ENCODE results near the gene ACADL.

The ACADL gene

GRCh38 chr2:210224941-210225672, at the start of gene ACADL:
ACADL (minus strand) TSS chr2:210225447; CDS start chr2:210225263, 184 bp downstream.
- DNase-seq (ENCODE audit: low read depth) = no peak

GRCh38 chr2:210271300-210271699, 46.1 kb upstream of the ACADL start:
- no peak for DNase-seq (ENCODE audit: low read depth)

GRCh38 chr2:210269148-210269547, 43.9 kb upstream of the ACADL start:
- no peak for DNase-seq (ENCODE audit: low read depth)

- no peak for DNase-seq (ENCODE audit: low read depth)
Observed at GRCh38 chr2:210268281-210268680, 43.0 kb upstream of the ACADL start.

- no peak for DNase-seq (ENCODE audit: low read depth)
Observed at GRCh38 chr2:210267698-210268097, 42.5 kb upstream of the ACADL start.

- DNase-seq (ENCODE audit: low read depth) = no peak
Observed at GRCh38 chr2:210264282-210264681, 39.0 kb upstream of the ACADL start.

- no peak for DNase-seq (ENCODE audit: low read depth)
Observed at GRCh38 chr2:210263841-210264240, 38.6 kb upstream of the ACADL start.

- DNase-seq (ENCODE audit: low read depth) = no peak
Observed at GRCh38 chr2:210262036-210262435, 36.8 kb upstream of the ACADL start.

GRCh38 chr2:210259687-210260086, 34.4 kb upstream of the ACADL start:
- no peak for DNase-seq (ENCODE audit: low read depth)

GRCh38 chr2:210252699-210253606, 27.7 kb upstream of the ACADL start:
- no peak for DNase-seq (ENCODE audit: low read depth)

GRCh38 chr2:210250622-210251021, 25.4 kb upstream of the ACADL start:
- no peak for DNase-seq (ENCODE audit: low read depth)

- DNase-seq (ENCODE audit: low read depth) = no peak
Observed at GRCh38 chr2:210233487-210233886, 8.2 kb upstream of the ACADL start.

- DNase-seq (ENCODE audit: low read depth) = no peak
Observed at GRCh38 chr2:210230984-210231383, 5.7 kb upstream of the ACADL start.

- no peak for DNase-seq (ENCODE audit: low read depth)
Observed at GRCh38 chr2:210230518-210230917, 5.3 kb upstream of the ACADL start.

- no peak for DNase-seq (ENCODE audit: low read depth)
Observed at GRCh38 chr2:210228586-210228985, 3.3 kb upstream of the ACADL start.

GRCh38 chr2:210227290-210228088, 2.2 kb upstream of the ACADL start:
- no peak for DNase-seq (ENCODE audit: low read depth)

GRCh38 chr2:210226223-210226622, 976 bp upstream of the ACADL start:
- DNase-seq (ENCODE audit: low read depth) = no peak

GRCh38 chr2:210224591-210224940, 681 bp downstream of the ACADL start:
- DNase-seq (ENCODE audit: low read depth) = no peak

GRCh38 chr2:210215120-210215519, 10.1 kb downstream of the ACADL start:
- no peak for DNase-seq (ENCODE audit: low read depth)

GRCh38 chr2:210210185-210210584, 15.1 kb downstream of the ACADL start:
- DNase-seq (ENCODE audit: low read depth) = no peak

- DNase-seq (ENCODE audit: low read depth) = no peak
Observed at GRCh38 chr2:210207929-210208328, 17.3 kb downstream of the ACADL start.

GRCh38 chr2:210203558-210203957, 21.7 kb downstream of the ACADL start:
- no peak for DNase-seq (ENCODE audit: low read depth)

GRCh38 chr2:210203147-210203546, 22.1 kb downstream of the ACADL start:
- no peak for DNase-seq (ENCODE audit: low read depth)
